Calu3 (cell line): ENCODE results near the gene PPP1R3G. TPM values are rescaled to one million over a fixed set of nuclear protein-coding genes. Genes with fewer than 3 reads are reported as not detected.

Experiments used
- BruUV-seq: library from RNA; stranded (reverse); fragments of 400-500 nt; replicated peaks from 2 replicates; lab custom pipeline; 2021; lab: Mats Ljungman, UMichigan
- CTCF ChIA-PET: fragments of 300-600 bp; sonication (Branson Sonifier 250); formaldehyde crosslinking; loops from one replicate; lab custom pipeline; 2022; ENCODE audit warnings: antibody characterized with exemption; lab: Charles Lee
- DNase-seq: peaks from one replicate; pipeline ENCODE4 v3.0.0; 2022
- H3K27ac Mint-ChIP-seq: one replicate; pipeline ENCODE4 v1.8.0; 2022; ENCODE audit warnings: mixed read lengths; ENCODE audit not compliant: unreplicated experiment
- H3K27me3 Mint-ChIP-seq: one replicate; pipeline ENCODE4 v1.8.0; 2022; ENCODE audit warnings: mixed read lengths; ENCODE audit not compliant: unreplicated experiment
- H3K36me3 Mint-ChIP-seq: one replicate; pipeline ENCODE4 v1.8.0; 2022; ENCODE audit warnings: mild to moderate bottlenecking, moderate library complexity, mixed read lengths; ENCODE audit not compliant: insufficient read depth, unreplicated experiment
- H3K4me1 Mint-ChIP-seq: one replicate; pipeline ENCODE4 v1.8.0; 2022; ENCODE audit warnings: mild to moderate bottlenecking, low read depth, mixed read lengths; ENCODE audit not compliant: unreplicated experiment
- H3K4me3 Mint-ChIP-seq: one replicate; pipeline ENCODE4 v1.8.0; 2022; ENCODE audit warnings: mild to moderate bottlenecking, low read depth, moderate library complexity, mixed read lengths; ENCODE audit not compliant: unreplicated experiment
- H3K9me3 Mint-ChIP-seq: one replicate; pipeline ENCODE4 v1.8.0; 2022; ENCODE audit warnings: low read depth, mixed read lengths; ENCODE audit not compliant: unreplicated experiment
- intact Hi-C: fragments of 100-400 bp; cut with micrococcal nuclease; formaldehyde crosslinking; loops from one replicate; pipeline ENCODE4 v1.10.0; 2022; ENCODE audit not compliant: unreplicated experiment
- total RNA-seq: library from RNA; stranded (reverse); gene quantifications from 2 replicates; pipeline ENCODE4 v1.2.3, GENCODE V29; 2022
- TF ChIP-seq, protein P1 (sequence below): fragments of 200-600 bp; IDR thresholded peaks from one replicate; pipeline ENCODE4 v1.8.0; 2022; ENCODE audit warnings: antibody characterized with exemption; ENCODE audit not compliant: unreplicated experiment

Gene PPP1R3G
- total RNA-seq, 1 experiment from 2014 or later, result 0.07 TPM

DNA sequence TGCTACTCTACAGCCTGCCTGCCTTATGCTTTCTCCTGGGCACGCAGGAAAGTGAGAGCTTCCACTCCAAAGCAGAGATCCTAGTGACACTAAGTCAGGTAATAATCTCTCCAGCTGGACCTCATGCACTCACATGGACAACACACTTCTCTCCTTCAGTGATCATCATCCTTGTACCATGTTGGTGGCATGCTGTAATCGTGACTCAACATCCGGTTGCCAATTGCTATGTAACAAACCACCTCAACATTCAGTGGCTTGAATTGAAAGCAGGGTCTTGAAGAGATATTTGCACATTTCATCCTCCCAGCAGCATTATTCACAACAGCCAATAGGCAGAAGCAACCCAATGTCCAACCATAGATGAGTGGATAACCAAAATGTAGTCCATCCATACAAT lies 40.3 kb upstream of the PPP1R3G start:
- Mint-ChIP-seq H3K4me1 (no peaks in the 10 kb centered on the region), H3K27me3 (peaks cover 14% of the 10 kb centered on the region), H3K9me3 (no peaks in the 10 kb centered on the region), H3K4me3 (no peak overlapping the region), H3K36me3 (no peaks in the 10 kb centered on the region), H3K27ac (no peak overlapping the region)
- intact Hi-C loops, result no loop called here
- CTCF ChIA-PET, result no interaction called here
- TF ChIP-seq, protein P1, sequence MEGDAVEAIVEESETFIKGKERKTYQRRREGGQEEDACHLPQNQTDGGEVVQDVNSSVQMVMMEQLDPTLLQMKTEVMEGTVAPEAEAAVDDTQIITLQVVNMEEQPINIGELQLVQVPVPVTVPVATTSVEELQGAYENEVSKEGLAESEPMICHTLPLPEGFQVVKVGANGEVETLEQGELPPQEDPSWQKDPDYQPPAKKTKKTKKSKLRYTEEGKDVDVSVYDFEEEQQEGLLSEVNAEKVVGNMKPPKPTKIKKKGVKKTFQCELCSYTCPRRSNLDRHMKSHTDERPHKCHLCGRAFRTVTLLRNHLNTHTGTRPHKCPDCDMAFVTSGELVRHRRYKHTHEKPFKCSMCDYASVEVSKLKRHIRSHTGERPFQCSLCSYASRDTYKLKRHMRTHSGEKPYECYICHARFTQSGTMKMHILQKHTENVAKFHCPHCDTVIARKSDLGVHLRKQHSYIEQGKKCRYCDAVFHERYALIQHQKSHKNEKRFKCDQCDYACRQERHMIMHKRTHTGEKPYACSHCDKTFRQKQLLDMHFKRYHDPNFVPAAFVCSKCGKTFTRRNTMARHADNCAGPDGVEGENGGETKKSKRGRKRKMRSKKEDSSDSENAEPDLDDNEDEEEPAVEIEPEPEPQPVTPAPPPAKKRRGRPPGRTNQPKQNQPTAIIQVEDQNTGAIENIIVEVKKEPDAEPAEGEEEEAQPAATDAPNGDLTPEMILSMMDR, result no peak
- no TSS peak for BruUV-seq
- no peak for DNase-seq

DNA sequence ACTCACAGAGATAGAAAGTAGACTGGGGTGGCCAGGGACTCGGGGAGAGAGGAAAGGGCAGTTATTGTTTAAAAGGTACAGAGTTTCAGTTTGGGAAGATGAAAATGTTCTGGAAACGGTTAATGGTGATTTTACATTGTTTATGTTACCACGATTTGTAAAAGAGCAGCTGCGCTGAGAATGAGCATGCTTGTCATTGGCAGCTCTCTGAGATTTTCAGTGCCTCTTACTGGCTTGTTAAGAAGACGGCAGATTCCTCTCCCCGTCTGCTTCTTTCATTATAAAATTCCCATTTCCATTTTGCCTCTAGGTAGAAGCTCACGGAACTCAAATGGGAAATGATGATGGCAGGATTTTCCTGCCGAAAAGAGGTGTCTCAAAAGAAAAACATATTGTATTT lies 39.7 kb upstream of the PPP1R3G start:
- Mint-ChIP-seq H3K27me3 (peaks cover 17% of the 10 kb centered on the region), H3K4me3 (no peak overlapping the region), H3K27ac (no peak overlapping the region), H3K36me3 (no peaks in the 10 kb centered on the region), H3K4me1 (no peaks in the 10 kb centered on the region), H3K9me3 (no peaks in the 10 kb centered on the region)
- BruUV-seq, result no TSS peak
- DNase-seq, result no peak
- CTCF ChIA-PET, result interaction anchor here (0.7 kb wide), 1 partner anchor 892 kb away, joined by 3 read pairs; no protein-coding TSS in a partner anchor
- intact Hi-C loops, result no loop called here
- TF ChIP-seq, protein P1, result no peak

DNA sequence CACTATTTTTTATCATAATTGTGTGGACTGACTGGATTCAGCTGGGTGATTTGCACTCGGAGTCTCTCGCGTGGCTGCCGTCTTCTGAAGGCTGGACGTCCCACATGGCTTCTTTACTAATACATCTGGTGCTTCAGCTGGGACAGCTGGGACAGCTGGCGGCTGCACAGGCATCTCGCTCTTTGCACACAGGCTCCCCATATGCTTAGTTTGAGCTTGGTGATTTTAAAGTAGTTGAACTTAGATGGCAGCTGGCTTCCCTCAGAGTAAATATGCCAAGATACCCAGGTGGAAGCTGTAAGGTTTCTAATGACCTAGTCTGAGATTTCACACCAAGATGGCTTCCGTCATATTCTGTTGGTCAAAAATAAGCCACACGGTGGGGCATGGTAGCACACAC lies 38.7 kb upstream of the PPP1R3G start:
- BruUV-seq, result no TSS peak
- CTCF ChIA-PET, result no interaction called here
- intact Hi-C loops, result no loop called here
- H3K9me3 Mint-ChIP-seq, result peaks cover 7% of the 10 kb centered on the region
- TF ChIP-seq, protein P1, result no peak
- no peak overlapping the region for H3K27ac Mint-ChIP-seq
- H3K4me1 Mint-ChIP-seq, result no peaks in the 10 kb centered on the region
- peaks cover 27% of the 10 kb centered on the region for H3K27me3 Mint-ChIP-seq
- no peaks in the 10 kb centered on the region for H3K36me3 Mint-ChIP-seq
- H3K4me3 Mint-ChIP-seq, result no peak overlapping the region
- no peak for DNase-seq

DNA sequence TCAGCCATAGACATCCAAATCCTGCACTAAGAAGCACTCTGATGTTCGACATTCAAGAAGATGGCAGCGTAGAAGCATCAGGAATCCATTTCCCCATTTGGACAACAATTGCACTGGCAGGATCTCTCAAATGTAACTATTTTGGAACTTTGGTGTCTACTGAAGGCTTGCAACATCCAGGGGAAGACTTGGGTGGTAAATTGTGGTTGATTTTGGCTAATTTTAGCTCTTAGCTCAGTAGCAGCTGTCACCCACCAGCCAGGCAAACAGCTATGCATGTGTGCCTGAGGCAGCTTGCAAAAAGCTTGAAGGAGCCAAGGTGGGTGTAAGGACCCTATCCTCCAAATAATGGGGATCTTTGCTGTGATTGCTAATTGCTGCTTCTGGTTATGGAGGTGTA lies 35.1 kb upstream of the PPP1R3G start:
- TF ChIP-seq, protein P1, result no peak
- H3K4me1 Mint-ChIP-seq, result no peaks in the 10 kb centered on the region
- intact Hi-C loops, result loop anchor here (10.0 kb wide), 1 partner anchor 255 kb away; no protein-coding TSS in a partner anchor
- peaks cover 9% of the 10 kb centered on the region for H3K9me3 Mint-ChIP-seq
- peaks cover 28% of the 10 kb centered on the region for H3K27me3 Mint-ChIP-seq
- DNase-seq, result no peak
- CTCF ChIA-PET, result no interaction called here
- BruUV-seq, result no TSS peak
- no peak overlapping the region for H3K27ac Mint-ChIP-seq
- H3K36me3 Mint-ChIP-seq, result no peaks in the 10 kb centered on the region
- no peak overlapping the region for H3K4me3 Mint-ChIP-seq
